HPDE6-E6E7 (cell line): ENCODE results near the gene GP1BB.
"Not testable (repeated sequence)": the region's sequence is repeated elsewhere in the genome, so short reads cannot be mapped to it uniquely, and the experiment has no call there.

Source experiments
- DNase-seq: peaks from one replicate; pipeline ENCODE4 v3.0.0; 2011; ENCODE audit warnings: missing footprints; ENCODE audit errors: extremely low spot score

The GP1BB gene

DNA sequence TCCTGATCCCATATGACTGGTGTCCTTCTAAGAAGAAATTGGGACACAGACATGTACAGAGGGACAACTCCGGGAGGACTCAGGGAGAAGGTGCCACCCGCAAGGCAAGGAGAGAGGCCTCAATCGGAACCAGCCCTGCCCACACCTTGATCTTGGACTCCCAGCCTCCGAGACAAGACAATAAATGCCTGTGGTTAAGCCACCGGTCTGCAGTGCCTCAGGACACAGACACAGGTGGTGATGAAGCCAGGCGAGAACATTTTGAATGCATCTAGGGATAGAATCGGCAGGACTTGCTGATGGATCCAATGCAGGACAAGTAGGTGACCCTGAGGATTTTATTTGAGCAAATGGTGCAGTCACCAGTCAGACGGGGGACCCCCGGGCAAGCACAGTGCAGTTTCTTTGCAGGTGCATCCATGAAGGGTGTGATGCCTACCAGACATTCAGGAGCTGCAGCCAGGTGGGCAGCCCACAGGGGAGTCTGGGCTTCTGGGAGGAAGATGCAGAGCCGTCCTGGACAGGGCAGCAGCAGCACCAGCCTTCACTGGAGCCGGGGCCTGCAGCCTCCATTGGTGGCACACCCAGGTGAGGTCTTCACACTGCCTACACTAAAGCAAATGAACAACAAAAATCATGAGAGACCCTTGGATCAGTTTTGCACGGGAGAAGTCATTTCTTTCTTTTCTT, 29.2 kb upstream of the GP1BB start:
- DNase-seq: no peak

DNA sequence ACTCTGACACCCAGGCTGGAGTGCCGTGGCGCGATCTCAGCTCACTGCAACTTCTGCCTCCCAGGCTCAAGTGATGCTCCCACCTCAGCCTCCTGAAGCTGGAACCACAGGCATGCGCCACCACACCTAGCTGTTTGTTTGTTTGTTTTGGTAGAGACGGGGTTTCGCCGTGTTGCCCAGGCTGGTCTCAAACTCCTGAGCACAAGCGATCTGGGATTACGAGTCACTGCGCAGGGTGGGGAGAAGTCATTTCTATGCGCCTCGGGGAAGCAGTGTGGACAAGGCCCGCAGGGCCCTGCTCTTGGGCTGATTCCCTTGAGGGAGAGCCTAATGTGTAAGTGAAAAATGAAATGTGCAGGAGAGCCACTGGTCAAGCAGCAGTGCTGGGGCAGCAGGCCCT, 28.6 kb upstream of the GP1BB start:
- no peak for DNase-seq

- no peak for DNase-seq
Measured at GRCh38 chr22:19696504-19697276, 26.6 kb upstream of the GP1BB start.

GRCh38 chr22:19697871-19698270, 25.5 kb upstream of the GP1BB start:
- DNase-seq: not testable (repeated sequence)

DNA sequence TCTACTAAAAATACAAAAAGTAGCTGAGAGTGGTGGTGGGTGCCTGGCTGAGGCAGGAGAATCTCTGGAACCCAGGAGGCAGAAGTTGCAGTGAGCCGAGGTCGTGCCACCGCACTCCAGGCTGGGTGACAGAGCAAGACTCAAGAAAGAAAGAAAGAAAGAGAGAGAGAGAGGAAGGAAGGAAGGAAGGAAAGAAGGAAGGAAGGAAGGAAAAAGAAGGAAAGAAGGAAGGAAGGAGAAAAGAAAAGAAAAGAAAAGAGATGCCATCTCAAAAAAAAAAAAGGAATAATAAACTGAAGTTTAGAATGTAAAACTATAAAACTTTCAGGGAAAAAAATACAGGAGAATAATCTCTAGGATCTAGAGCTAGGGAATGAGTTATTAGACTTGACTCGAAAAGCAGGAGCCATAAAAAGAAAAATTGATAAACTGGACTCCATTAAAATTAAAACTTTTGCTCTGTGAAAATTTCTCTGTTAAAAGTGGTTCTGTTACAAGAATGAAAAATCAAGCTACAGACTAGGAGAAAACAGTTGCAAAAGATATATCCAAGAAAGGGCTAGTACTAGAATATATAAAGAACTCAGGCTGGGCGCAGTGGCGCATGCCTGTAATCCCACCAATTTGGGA, 22.4 kb upstream of the GP1BB start:
- no peak for DNase-seq

GRCh38 chr22:19701420-19702145, 21.8 kb upstream of the GP1BB start:
- DNase-seq: no peak

GRCh38 chr22:19703869-19704268, 19.5 kb upstream of the GP1BB start:
- no peak for DNase-seq

DNA sequence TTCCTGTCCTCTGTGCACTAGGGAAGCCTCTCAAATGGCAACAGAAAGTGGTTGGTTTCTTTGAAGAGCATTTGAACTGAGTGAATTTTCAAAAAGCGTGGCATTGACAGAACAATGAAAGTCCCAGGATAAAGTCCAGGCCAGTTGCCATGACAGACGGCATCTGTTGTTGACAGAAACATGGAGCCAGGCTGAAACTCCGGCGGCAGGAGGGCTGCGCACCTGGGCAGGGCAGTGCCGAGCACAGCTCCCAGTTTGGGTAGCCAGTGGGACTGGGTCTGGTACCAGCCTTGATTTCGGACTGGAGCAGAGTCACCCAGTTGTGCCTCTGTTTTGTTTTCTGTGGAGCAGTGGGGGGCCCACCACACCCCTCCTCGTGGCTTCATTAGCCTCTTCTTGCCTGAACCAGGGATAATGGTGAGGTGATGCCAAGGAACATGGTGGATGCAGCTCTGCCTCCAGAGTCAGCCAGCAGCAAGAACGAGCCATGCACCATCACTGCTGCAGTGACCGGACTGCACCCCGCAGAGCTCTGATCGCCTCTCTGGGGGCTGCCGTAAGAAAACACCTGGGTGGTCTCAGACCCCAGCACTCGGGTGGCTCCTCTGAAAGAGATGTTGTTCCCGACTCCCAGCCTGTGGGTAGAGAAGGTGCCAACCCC, 18.9 kb upstream of the GP1BB start:
- no peak for DNase-seq

DNA sequence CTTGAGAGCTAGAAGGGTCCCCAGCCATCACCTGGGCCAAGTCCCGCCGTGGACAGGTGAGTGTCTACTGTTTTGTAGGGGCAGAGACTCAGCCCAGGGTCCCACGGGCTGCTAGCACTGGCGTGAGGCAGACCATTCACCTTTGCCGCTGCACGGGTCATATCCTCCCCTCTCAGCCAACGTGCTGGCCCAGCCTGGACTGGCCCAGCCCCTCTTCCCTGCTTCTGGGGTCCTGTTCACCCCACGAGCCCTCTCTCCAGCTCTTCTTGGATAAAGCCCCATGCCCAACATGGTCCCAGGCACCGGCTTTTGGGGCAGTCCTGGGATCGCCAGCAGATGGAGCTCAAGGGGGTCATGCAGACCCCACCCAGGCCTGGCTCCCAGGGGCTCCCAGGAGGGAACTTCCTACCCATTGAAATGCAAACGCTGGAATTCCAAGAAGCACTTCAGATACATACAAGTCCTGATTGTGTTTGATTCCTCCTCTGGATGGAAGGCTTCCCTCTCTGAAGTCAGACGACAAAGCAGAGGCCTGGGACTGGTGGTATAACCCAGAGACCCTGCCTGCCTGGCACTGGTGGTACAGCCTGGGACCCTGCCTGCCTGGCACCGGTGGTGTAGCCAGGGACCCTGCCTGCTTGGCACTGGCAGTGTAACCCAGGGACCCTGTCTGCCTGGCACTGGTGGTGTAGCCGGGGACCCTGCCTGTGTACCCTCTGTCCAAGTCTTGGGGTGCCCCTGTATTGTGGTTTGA, 18.0 kb upstream of the GP1BB start:
- no peak for DNase-seq

GRCh38 chr22:19706661-19707151, 16.6 kb upstream of the GP1BB start:
- no peak for DNase-seq

DNA sequence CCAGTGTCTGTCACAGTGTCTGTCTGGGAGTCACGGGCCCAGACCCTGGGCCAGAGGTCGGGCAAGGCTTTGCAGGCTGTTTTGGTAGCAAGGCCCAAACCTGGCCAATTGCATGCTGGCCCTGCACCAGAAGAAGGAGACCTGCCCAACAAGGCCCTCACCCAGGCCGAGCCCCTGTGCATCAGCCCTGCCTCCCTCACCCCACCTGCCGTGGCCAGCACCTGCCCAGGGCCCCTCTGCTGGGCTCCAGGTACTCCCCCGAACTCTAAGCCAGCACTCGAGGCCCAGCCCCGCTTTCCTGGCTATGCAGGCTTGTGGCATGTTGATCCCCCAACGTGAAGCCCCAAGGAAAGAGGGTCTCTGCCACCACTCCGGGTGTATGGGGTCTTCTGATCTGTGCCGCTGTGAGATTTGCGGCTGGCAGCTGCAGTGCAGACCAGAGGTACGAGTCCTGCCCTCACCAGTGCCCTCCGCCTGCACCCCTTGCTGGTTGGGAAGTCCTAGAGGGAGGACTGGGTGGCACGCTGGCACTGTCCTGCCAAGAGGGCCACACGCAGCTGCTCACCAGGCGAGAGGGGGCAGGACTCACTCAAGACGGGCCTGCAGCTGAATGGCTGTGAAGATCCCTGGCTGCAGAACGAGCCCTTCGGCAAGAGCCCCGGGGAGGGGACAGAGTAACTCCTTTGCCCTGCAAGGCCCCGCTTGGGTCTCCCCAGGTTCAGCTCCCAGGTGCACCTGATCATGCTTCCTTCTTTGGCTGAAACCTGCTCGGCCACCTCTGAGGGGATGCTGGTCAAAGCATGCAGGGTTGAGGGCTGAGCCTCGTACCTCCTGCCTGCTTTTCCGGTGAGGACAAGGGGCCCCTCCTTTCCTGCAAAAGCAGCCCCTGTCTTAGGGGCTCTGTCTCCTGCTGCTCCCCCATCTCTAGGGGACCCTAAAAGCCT, 15.7 kb upstream of the GP1BB start:
- no peak for DNase-seq

- DNase-seq: no peak
Measured at GRCh38 chr22:19708321-19709011, 14.9 kb upstream of the GP1BB start.

GRCh38 chr22:19709063-19709769, 14.1 kb upstream of the GP1BB start:
- no peak for DNase-seq

GRCh38 chr22:19710020-19710768, 13.1 kb upstream of the GP1BB start:
- no peak for DNase-seq

DNA sequence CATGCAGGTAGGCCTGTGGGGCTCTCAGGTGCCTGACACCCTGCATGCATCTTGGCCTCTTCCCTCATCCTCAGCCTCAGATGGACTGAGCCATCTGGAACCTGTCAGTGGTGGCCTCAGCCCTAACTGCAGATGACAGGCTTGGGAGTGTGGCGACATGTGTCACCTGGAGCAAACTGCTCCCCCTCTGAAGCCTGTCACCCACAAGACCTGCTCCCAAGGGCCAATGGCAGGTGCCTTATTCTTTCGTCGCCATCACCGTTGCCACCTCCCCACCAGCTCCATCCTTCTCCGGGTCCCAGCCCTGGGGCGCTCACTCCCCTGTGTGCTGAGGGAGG, 12.6 kb upstream of the GP1BB start:
- DNase-seq: no peak

DNA sequence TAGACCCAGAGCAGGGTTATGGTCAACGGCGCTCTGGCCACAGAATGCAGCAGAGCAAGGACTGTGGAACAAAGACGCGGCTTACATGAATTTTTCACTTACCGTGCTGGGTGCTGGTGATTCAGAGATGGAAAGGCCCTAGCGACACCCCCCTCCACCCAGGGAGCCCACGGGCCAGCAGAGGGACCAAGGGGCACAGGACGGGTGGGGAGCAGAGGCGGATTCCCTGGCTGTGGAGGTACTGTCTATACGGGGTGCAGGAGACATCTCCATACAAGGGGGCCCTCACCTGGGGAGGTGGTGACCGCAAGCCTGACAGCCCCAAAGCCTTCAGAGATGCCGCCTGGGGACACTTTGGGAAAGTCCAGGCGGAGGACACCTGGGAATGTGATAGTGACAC, 10.1 kb upstream of the GP1BB start:
- no peak for DNase-seq

- DNase-seq: no peak
Measured at GRCh38 chr22:19713650-19714311, 9.6 kb upstream of the GP1BB start.
